Effector memory CD8-positive, alpha-beta T cell (primary cell): Measurements from ENCODE around the gene TBXAS1.

Source experiments
- ATAC-seq: fragments of 150-1000 bp; cut with Tn5 transposase; replicated peaks from 2 replicates; pipeline ENCODE4 v1.10.0; 2021; ENCODE audit warnings: mild to moderate bottlenecking, moderate library complexity
- DNase-seq, 3 experiments: peaks; one replicate each; pipeline ENCODE4 v3.0.0; 2021
- H3K27ac Mint-ChIP-seq, 2 donors: one replicate each; pipeline ENCODE4 v1.8.0; 2022; ENCODE audit warnings: mild to moderate bottlenecking in 2 of 2, mixed read lengths in 2 of 2, moderate library complexity in 2 of 2
- H3K27me3 Mint-ChIP-seq, 2 donors: one replicate each; pipeline ENCODE4 v1.8.0; 2022; ENCODE audit warnings: mixed read lengths in 2 of 2
- H3K36me3 Mint-ChIP-seq: one replicate; pipeline ENCODE4 v1.8.0; 2022; ENCODE audit warnings: mild to moderate bottlenecking, moderate library complexity, mixed read lengths; ENCODE audit not compliant: insufficient read depth
- H3K4me1 Mint-ChIP-seq, 2 donors: one replicate each; pipeline ENCODE4 v1.8.0; 2022; ENCODE audit warnings: low read depth in 2 of 2, mixed read lengths in 2 of 2
- H3K4me3 Mint-ChIP-seq, 2 donors: one replicate each; pipeline ENCODE4 v1.8.0; 2022; ENCODE audit warnings: mild to moderate bottlenecking in 2 of 2, mixed read lengths in 2 of 2, moderate library complexity in 2 of 2
- H3K9me3 Mint-ChIP-seq, 2 donors: one replicate each; pipeline ENCODE4 v1.8.0; 2022; ENCODE audit warnings: mixed read lengths in 2 of 2

The TBXAS1 gene

DNA sequence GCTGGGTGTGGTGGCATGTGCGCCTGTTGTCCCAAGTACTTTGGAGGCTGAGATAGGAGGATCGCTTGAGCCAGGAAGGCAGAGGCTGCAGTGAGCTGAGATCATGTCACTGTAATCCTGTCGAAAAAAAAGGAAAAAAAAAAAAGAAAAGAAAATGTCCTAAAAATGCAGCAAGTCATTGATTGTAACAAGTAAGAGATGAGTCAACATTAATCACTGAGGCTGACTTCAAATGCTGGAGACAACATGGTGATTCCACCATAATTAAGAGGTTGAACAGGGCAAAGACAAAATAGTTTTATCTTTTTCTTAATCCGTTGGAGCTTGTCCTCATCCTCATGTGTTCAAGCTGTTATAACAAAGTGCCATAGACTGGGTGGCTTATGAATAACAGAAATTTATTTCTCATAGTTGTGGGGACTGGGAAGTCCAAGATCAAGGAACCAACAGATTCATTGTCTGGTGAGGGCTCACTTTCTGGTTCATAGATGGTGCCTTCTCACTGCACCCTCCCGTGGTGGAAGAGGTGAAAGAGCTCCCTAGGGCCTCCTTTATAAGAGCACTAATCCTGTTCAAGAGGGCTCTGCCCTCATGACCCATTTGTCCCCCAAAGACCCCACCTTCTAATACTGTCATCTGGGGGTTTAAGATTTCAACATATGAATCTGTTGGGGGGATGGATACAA is 60.3 kb downstream of the TBXAS1 start:
- Mint-ChIP-seq H3K4me3 (no peak overlapping the region), H3K4me1 (peaks cover 0 to 1% of the 10 kb centered on the region in 2 donors), H3K36me3 (no peaks in the 10 kb centered on the region), H3K9me3 (no peaks in the 10 kb centered on the region), H3K27ac (no peak overlapping the region), H3K27me3 (peaks cover 5 to 20% of the 10 kb centered on the region in 2 donors)
- ATAC-seq = no peak
- no peak for DNase-seq

DNA sequence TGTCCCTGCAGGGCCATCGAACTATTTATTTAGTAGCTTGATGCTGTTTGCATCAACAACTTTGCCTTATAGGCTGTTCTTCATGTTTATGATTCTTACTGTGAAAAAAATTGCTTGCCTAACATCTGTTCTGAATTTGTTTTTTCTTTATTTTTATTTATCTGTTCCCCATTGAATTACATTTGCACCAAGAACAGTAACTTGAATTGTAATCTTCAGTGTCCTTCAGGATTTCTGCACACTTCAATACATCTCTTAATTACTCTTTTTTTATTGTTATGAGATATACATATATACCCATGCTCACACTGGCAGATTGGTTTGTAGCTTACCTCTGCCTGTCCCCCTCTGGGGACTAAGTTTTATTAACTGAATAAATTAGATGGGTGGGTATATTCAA is 64.4 kb downstream of the TBXAS1 start:
- Mint-ChIP-seq H3K4me1 (peaks cover 0 to 2% of the 10 kb centered on the region in 2 donors), H3K4me3 (no peak overlapping the region)

DNA sequence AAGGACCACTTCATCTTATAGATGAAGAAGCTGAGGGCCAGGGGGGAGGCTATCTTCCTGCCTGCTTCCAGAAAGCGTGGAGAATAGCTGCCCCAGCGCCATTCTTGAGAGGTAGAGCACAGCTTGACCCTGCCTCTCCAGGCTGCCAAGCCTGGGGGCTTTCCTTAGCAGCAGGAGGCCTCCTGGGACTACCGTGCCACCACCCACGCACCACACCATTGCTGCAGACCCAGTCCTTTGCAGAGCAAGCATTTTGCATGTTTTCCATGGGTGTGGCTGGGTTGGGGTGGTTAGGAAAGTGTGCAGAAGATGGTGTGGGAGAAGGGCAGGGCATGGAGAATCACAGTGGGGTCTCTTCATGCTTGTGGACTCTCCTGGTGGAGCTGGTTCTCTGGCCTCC is 64.9 kb downstream of the TBXAS1 start:
- Mint-ChIP-seq H3K27ac (no peak overlapping the region), H3K4me3 (no peak overlapping the region), H3K27me3 (peaks cover 32 to 43% of the 10 kb centered on the region in 2 donors), H3K9me3 (no peaks in the 10 kb centered on the region), H3K4me1 (peaks cover 0 to 2% of the 10 kb centered on the region in 2 donors), H3K36me3 (no peaks in the 10 kb centered on the region)
- ATAC-seq = no peak
- DNase-seq = no peak

More for the DNA sequence above, 64.4 kb downstream of the TBXAS1 start:
- DNase-seq = no peak
- Mint-ChIP-seq H3K36me3 (no peaks in the 10 kb centered on the region), H3K27ac (no peak overlapping the region), H3K9me3 (no peaks in the 10 kb centered on the region), H3K27me3 (peaks cover 32 to 43% of the 10 kb centered on the region in 2 donors)
- no peak for ATAC-seq

DNA sequence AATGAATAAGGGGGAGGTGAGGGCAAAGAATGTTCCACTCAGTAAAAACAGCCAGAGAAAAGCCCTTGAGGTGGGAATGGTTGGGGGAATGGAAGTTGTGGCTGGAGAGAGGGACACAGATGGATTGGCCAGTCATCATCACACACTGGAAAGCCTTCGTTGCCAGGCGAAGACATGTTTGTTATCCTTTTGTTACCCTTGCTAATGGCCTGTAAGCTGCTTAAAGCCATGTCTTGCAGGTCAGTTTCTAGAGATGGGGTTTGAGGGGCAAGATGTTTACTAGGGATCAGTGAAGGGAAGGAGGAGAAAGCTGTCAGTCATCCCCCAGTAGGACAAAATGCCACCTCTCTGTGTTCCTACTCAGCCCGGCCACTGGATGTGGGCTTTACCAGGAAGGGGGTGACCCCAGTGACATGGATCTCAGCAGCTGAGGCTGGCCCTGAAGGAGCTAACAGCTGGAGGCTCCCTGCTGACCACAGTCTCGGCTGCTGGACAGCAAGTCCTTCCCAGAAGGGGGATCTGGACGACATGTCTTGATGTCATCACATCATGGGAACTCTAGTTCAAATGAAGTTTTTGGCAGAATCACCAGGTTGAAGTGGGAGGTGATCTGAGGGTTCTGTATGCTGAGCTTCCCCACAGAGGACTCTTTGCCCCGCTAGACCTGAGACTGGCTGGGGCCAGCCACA is 66.2 kb downstream of the TBXAS1 start:
- no peaks in the 10 kb centered on the region for H3K9me3 Mint-ChIP-seq
- no peaks in the 10 kb centered on the region for H3K36me3 Mint-ChIP-seq
- H3K4me3 Mint-ChIP-seq = no peak overlapping the region
- H3K4me1 Mint-ChIP-seq = peaks cover 0 to 2% of the 10 kb centered on the region in 2 donors
- ATAC-seq (no peak), DNase-seq (no peak)
- H3K27me3 Mint-ChIP-seq = peaks cover 32 to 43% of the 10 kb centered on the region in 2 donors
- peak overlapping the region in 1 of 2 donors; percentile 54 for H3K27ac Mint-ChIP-seq

DNA sequence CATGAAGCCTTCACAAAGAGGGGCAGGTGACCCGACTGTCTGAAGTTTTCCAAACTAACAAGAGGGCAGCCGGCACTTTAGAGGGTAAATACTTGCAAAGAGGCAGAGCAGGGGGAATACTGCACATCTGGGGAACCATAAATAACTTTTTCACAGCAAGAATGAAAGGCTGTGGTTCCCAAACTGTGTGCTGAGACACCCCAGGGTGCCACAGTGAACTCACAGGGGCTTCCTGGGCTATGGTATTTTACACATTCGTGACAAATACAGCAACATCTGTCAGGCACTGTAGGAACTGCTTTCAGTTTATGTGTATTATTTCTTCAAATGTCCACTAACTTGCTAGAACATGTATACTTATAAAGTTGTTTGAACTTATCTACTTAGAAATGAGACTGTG is 67.2 kb downstream of the TBXAS1 start:
- H3K36me3 Mint-ChIP-seq = no peaks in the 10 kb centered on the region
- peaks cover 0 to 2% of the 10 kb centered on the region in 2 donors for H3K4me1 Mint-ChIP-seq
- peaks cover 32 to 43% of the 10 kb centered on the region in 2 donors for H3K27me3 Mint-ChIP-seq
- no peak for DNase-seq
- H3K27ac Mint-ChIP-seq = no peak overlapping the region
- ATAC-seq = no peak
- H3K9me3 Mint-ChIP-seq = no peaks in the 10 kb centered on the region
- no peak overlapping the region for H3K4me3 Mint-ChIP-seq

DNA sequence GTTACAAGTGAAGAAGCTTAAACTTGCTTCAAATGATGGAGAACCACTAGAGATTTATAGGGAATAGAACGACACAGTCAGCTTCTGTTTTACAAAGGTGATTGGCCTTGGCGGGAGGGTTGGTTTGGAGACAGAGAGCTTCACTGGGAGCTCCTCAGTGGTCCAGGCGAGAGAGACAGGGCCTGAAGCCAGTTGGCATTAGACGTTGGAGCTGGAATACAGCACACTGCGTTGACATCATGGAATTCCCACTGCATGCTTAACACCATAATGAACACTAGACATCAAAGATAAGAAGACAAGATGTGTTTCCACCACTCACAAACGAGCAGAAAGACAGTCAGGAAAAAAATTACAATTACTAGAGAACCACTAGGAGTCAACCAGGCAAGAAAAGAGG is 67.8 kb downstream of the TBXAS1 start:
- Mint-ChIP-seq H3K27me3 (peaks cover 32 to 37% of the 10 kb centered on the region in 2 donors), H3K36me3 (no peaks in the 10 kb centered on the region), H3K4me1 (peaks cover 0 to 2% of the 10 kb centered on the region in 2 donors), H3K27ac (no peak overlapping the region), H3K4me3 (no peak overlapping the region), H3K9me3 (no peaks in the 10 kb centered on the region)
- DNase-seq (no peak), ATAC-seq (no peak)

DNA sequence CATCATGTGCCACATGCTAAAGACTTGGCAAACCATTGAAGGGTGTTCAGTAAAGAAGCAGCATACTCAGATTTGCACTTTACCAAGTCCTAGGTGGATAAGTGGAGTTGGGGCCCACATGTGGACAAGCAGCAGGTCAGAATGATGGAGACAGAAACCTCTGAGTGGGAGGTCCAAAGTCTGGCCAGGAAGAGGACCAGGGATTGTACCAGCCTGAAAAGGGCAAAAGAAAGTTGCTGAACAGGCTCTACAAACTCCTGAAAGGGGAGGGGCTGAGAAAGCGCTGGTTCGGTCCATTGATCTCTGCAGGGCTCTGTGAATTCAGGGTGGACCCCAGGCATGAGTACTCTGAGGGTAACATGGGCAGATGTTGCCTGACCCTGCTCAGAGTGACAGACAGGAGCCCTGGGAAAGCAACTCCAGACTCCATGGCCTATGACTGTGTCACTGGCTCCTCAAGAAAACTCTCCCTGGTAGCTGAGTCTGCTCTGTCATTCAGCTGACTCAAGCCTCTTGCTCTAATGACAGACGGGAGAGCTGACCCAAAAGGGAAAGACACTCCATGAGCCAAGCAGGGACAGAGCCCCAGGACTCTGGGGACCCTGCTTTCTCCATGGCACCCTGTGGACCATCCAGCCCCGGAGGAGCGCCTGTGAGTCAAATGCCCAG is 68.5 kb downstream of the TBXAS1 start:
- no peak for DNase-seq
- Mint-ChIP-seq H3K27me3 (peaks cover 32 to 36% of the 10 kb centered on the region in 2 donors), H3K4me3 (no peak overlapping the region), H3K27ac (no peak overlapping the region), H3K36me3 (no peaks in the 10 kb centered on the region), H3K9me3 (no peaks in the 10 kb centered on the region), H3K4me1 (peaks cover 0 to 2% of the 10 kb centered on the region in 2 donors)
- no peak for ATAC-seq

DNA sequence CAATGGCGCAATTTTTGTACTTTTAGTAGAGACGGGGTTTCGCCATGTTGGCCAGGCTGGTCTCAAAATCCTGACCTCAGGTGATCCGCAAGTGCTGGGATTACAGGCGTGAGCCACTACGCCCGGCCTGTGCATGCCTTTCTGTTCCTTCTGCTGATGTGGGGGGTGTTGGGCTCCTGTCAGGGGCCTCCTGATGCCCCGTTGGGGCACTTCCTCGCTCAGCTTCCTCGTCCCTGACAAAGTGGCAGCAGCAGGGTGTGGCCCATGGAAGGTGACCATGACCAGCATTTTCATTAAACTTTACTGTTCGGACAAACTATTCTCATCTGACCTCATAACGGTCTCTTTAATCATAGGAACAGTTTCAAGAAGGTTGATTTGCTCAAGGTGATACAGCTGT is 69.4 kb downstream of the TBXAS1 start:
- peaks cover 0 to 5% of the 10 kb centered on the region in 2 donors for H3K9me3 Mint-ChIP-seq
- H3K27me3 Mint-ChIP-seq = peaks cover 29 to 32% of the 10 kb centered on the region in 2 donors
- H3K27ac Mint-ChIP-seq = no peak overlapping the region
- no peaks in the 10 kb centered on the region for H3K36me3 Mint-ChIP-seq
- no peak overlapping the region for H3K4me3 Mint-ChIP-seq
- ATAC-seq (no peak), DNase-seq (no peak)
- H3K4me1 Mint-ChIP-seq = peaks cover 0 to 2% of the 10 kb centered on the region in 2 donors

DNA sequence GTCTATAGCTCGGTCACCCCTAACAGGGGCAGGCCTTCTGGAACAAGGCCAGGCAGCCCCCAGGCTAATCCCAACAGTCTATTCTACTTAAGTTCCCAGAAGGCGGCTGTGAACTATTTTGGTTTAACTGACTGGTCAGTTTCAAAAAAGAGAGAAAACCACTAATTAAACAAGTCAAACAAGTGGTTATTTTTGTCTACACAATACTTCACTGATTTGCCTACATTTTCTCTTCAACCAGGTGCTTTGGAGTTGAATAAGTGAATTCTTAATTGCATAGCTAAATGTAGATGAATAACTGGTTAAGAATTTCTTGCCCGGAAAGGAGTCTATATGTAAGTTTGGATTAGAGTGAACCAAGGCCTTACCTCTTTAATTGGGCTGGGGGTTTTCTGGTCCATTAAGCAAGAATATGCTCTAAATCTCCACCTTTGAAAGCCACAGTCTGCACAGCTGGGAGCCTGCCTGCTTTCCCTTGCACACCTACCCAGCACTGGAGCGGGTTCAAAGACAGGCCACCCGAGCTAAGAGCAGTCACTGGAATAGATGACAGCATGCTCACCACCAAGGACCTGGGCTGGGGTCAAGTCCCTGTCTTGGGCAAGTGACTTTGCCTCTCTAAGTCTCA is 70.4 kb downstream of the TBXAS1 start:
- peaks cover 0 to 2% of the 10 kb centered on the region in 2 donors for H3K4me1 Mint-ChIP-seq
- ATAC-seq = no peak
- peaks cover 27 to 34% of the 10 kb centered on the region in 2 donors for H3K27me3 Mint-ChIP-seq
- H3K4me3 Mint-ChIP-seq = no peak overlapping the region
- DNase-seq = no peak
- H3K27ac Mint-ChIP-seq = no peak overlapping the region
- no peaks in the 10 kb centered on the region for H3K36me3 Mint-ChIP-seq
- peaks cover 0 to 5% of the 10 kb centered on the region in 2 donors for H3K9me3 Mint-ChIP-seq

DNA sequence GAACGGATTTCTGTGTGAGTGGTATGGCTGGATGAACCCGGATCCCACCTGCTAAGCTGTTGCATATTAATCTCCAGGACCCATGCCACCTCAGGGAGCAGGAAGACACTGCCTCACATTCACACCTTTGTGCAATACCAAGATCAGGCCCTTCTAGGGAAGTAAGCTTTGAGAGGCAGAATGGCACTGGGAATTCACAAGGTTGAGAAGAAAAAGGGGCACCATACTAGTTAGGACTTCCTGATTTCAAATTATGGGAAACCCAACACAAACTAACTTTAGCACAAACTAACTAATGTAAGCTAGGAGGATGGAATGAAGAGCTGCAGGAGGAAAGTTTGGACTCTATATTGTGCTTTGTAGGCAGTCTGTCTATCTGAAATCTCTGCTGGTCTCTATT is 71.3 kb downstream of the TBXAS1 start:
- Mint-ChIP-seq H3K27ac (no peak overlapping the region), H3K4me1 (peaks cover 0 to 2% of the 10 kb centered on the region in 2 donors), H3K36me3 (no peaks in the 10 kb centered on the region), H3K9me3 (peaks cover 0 to 5% of the 10 kb centered on the region in 2 donors), H3K27me3 (peaks cover 18 to 34% of the 10 kb centered on the region in 2 donors), H3K4me3 (no peak overlapping the region)
- DNase-seq = no peak
- no peak for ATAC-seq

DNA sequence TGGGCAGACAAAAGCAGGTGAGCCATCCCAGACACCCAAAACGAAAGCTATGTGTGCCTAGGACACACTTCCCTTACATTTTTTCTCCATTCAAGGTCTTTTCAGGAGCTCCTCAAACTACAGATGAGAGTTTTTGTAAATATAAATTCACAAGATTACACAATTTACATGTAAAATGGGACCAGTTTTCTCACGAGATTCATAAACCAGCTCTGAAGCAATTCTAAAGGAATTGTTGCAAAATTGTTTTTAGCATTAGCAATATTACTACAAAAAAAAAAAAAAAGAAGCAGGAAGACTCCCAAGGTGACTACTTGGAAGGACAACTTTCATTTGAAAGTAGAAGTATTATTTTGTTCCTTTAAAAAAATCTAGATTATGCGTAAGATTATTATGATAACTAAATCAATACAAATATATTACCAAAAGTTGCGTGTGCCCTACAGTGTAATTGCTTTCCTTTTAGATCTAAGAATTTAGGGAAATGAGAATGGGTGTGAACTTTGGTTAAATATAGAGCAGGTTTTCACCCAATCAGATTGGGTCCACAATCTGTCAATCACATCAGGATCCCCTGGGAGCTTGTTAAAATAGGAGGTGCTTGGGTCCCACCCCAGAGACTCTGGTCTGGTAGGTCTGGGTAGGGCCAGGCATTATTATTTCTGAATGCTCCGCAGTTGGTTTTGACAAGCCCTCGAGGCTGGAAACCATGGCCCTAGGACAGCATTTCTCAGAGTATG is 72.2 kb downstream of the TBXAS1 start:
- Mint-ChIP-seq H3K4me3 (no peak overlapping the region), H3K27me3 (peaks cover 9 to 28% of the 10 kb centered on the region in 2 donors), H3K9me3 (peaks cover 0 to 5% of the 10 kb centered on the region in 2 donors), H3K36me3 (no peaks in the 10 kb centered on the region), H3K27ac (no peak overlapping the region), H3K4me1 (peaks cover 0 to 2% of the 10 kb centered on the region in 2 donors)
- no peak for ATAC-seq
- DNase-seq = no peak

DNA sequence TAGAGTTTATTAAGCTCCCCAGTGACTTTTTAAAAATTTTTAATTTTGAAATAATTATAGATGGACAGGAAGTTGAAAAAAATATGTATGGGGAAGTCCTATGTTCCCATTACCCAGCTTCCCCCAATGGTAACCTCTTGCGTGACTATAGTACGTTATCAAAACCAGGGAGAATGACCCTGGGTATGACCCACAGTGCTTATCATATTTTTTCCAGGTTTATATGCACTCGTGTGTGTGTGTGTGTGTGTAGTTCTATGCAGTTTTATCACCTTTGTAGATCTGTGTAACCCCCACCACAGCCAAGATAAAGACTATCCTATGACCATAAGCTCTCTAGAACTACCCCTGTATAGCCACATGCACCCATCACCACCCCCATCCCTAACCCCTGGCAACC is 72.8 kb downstream of the TBXAS1 start:
- Mint-ChIP-seq H3K36me3 (no peaks in the 10 kb centered on the region), H3K9me3 (peaks cover 0 to 5% of the 10 kb centered on the region in 2 donors), H3K4me3 (no peak overlapping the region), H3K27ac (no peak overlapping the region), H3K27me3 (peaks cover 2 to 28% of the 10 kb centered on the region in 2 donors), H3K4me1 (no peaks in the 10 kb centered on the region)
- ATAC-seq = no peak
- no peak for DNase-seq
